LNCaP clone FGC (cell line): ENCODE results near the gene FAM47C.
A peak's percentile ranks its signal among the peaks of the same experiment; 100 is the strongest.
"Not testable (repeated sequence)": the region's sequence is repeated elsewhere in the genome, so short reads cannot be mapped to it uniquely, and the experiment has no call there.

Experiments
- DNase-seq: peaks from one replicate; pipeline ENCODE4 v3.0.0-alpha.2; 2011; ENCODE audit warnings: low read depth
- H3K4me3 ChIP-seq: 2 replicates; pipeline ENCODE4 v1.5.1; 2011; ENCODE audit warnings: mild to moderate bottlenecking, low read depth, low read length, control low read depth
- TF ChIP-seq, protein P1 (sequence below): IDR thresholded peaks from 2 replicates; pipeline ENCODE4 v1.5.1; 2012; ENCODE audit warnings: mild to moderate bottlenecking; ENCODE audit not compliant: control insufficient read depth, insufficient read depth; ENCODE audit errors: extremely low read depth

FAM47C gene

DNA sequence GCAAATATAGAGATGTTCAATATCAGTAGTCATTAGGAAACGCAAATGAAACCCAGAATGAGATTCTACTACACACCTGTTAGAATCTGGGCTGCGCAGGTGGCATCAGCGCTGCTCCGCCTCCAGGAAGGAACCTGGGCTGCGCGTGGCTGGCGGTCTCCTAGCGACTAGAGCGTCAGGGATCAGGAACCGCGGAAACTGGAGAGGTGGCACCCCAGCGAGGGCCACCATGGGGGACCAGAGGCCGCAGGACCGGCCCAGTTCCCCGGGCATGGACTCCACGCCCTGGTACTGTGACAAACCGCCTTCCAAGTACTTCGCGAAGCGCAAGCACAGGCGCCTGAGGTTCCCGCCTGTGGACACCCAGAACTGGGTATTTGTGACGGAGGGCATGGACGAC lies at the start of gene FAM47C:
Gene FAM47C, plus strand, starts transcription at position 185 of the 400 bp plus-strand sequence. Its CDS starts 45 bp downstream, at position 230.
- H3K4me3 ChIP-seq, DNase-seq: not testable (repeated sequence)

DNA sequence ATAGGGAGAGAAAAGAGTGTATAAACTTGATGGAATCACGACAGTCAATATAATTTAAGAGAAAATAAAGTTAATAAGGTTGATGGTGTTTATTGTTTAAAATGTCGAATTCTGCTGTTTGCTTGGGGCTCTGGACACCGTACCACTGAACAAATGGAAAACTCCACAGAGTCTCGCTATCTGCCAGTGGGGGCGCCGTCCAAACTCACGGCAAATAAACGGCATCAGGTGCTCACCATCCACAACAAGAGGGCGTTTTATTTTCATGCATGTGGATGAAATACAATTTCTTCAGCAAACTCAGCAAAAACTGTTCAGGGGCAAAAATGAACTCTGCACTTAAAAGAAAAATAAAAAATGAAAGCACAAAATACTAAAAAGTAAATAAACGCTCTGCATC lies 46.6 kb upstream of the FAM47C start:
- peak overlapping the region; percentile 29 for H3K4me3 ChIP-seq
- TF ChIP-seq, protein P1, sequence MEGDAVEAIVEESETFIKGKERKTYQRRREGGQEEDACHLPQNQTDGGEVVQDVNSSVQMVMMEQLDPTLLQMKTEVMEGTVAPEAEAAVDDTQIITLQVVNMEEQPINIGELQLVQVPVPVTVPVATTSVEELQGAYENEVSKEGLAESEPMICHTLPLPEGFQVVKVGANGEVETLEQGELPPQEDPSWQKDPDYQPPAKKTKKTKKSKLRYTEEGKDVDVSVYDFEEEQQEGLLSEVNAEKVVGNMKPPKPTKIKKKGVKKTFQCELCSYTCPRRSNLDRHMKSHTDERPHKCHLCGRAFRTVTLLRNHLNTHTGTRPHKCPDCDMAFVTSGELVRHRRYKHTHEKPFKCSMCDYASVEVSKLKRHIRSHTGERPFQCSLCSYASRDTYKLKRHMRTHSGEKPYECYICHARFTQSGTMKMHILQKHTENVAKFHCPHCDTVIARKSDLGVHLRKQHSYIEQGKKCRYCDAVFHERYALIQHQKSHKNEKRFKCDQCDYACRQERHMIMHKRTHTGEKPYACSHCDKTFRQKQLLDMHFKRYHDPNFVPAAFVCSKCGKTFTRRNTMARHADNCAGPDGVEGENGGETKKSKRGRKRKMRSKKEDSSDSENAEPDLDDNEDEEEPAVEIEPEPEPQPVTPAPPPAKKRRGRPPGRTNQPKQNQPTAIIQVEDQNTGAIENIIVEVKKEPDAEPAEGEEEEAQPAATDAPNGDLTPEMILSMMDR = 0 out of 2 replicates have a peak, but pooled peaks have one; percentile 22
- no peak for DNase-seq

DNA sequence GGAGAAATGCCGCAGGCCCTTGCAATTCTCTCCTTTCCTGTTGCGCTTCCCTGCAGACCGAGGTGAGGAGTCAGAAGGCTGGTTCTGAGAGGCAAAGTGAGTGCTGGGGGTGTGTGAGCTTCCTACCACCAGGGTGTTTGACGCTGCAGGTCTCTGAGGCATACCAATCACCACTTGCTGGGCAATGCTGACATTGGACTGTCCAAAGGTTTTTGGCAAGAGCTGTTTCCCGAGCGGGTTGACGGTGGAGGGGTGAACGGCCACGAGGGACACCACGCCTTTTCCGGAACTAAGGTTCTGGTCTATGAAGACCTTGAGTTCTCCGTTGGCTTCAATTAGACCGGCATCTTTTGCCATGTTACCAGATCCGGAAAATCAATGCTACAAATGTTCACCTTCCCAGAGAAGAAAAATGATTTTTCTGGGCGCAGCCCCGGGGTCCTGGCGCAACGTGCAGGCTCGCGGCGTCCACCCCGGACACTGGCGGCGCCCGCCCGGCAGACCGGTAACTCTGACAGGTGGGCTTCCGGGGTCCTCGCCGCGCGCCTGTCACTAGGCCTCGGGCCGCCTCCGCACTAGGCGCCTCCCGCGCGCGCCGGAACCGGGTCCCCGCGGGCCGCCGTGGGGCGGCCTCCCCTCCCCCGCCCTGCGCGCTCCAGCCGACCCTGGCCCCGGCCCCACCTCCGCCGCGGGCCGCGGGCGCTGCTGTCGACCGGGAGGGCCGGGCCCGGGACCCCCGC lies 44.9 kb upstream of the FAM47C start:
- no peak for DNase-seq

DNA sequence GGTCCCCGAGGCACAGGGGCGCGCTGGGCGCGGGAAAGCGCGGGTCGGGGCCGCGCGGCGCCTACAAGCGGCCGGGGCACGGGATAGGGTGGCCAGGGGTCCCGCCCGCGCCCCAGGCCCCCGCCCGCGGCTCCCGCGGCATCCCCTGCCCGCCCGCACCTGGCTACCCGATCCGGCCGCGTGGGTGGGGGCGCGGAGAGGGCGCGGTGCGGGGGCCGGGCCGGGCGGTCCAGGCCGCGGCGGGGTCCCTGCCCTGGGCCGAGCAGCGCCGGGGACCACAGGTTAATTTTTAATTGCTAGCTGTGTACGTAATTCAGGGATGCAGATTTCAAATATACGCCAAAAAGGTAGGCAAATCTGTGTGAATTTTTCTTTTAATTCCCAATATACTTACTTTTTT lies 44.3 kb upstream of the FAM47C start:
- no peak overlapping the region for H3K4me3 ChIP-seq
- DNase-seq = no peak
- TF ChIP-seq, protein P1 = no peak

More for the DNA sequence above, 44.9 kb upstream of the FAM47C start:
- H3K4me3 ChIP-seq = no peak overlapping the region
- TF ChIP-seq, protein P1 = no peak

DNA sequence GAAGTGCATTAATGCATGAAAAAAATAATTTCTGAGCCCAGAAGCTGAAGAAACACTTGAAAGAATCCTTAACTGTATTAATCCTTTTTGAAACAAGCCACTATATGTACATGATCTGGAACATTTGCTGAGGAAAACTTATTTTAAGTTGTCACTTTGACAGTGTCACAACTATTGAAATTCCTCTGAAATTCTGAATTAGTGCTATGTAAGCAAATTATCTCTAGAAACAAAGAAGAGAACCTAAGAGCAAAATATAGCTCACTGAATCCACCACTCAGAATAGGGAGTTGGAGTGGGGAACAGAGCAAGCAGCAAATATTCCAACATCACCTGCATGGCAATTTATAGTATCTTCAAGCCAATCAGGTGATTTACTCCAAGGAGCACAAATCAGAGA lies 34.6 kb upstream of the FAM47C start:
- H3K4me3 ChIP-seq = no peak overlapping the region
- DNase-seq = no peak
- TF ChIP-seq, protein P1 = no peak

DNA sequence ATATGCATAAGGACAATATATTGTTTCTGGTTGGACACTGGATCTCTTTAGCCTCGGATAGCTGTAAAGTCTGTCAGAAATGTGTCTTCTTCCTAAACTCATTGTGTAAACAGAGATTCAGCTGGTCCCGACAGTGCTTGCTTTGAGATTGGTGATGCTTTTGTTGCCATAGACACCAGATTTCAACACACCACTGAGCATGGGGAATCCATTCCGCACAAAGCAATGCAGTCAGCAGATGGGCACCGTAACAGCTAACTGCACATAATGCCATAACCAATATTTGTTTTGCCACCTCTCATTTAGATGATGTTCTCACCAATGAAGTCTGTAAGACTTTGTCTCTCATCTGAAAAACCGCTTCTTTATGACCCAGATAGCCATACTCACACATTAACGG lies 33.3 kb upstream of the FAM47C start:
- DNase-seq = no peak
- no peak overlapping the region for H3K4me3 ChIP-seq
- TF ChIP-seq, protein P1 = no peak

DNA sequence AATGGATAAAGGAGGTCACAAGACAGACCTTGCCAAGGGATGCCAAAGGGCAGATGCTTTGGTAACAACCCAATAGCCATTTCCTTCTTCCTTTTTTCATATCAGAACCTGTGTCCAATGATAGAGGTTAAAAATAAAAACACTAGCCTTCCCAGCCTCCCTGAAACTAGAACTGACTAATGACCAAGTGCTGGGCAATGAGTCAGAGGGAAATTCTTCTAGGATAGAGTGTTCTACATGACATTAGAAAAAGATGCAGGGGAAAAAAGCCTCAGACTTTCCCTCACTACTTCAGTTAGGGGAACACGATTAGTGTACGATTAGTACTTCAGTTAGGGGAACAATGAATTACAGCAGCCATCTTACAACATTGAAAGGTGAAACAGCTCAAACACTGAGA lies 29.3 kb upstream of the FAM47C start:
- TF ChIP-seq, protein P1 = no peak
- H3K4me3 ChIP-seq = no peak overlapping the region
- no peak for DNase-seq
